ENCODE data around the gene MFNG. TPM values are rescaled to one million over a fixed set of nuclear protein-coding genes. Genes with fewer than 3 reads are reported as not detected.
A peak's percentile ranks its signal among the peaks of the same experiment; 100 is the strongest.

Gene MFNG
- total RNA-seq, 1 experiment from 2014 or later = 0.95 TPM

- peak; percentile 94 for DNase-seq (ENCODE audit: low spot score)
Observed at GRCh38 chr22:37496651-37497050, 10.5 kb upstream of the MFNG start.

DNA sequence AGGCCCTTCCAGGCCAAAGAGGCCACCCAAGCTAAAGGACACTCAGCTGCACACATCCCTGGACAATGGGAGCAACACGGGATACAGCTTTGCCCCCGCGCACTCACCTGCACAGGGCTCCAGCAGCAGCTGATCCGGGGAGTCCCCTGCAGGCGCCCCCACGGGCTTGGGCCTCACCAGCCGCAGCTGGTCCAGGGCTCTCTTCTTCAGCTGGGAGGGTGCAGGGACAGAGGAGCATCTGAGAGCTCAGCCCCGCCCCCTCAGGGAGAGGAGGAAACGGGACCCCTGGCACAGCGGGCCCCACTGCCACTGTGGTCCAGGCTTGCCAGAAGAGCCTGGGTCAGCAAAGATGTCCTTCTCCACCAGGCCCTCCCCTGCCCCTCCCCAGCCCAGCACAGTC lies 7.8 kb upstream of the MFNG start:
- DNase-seq (ENCODE audit: low spot score) = no peak

- DNase-seq (ENCODE audit: low spot score) = peak; percentile 59
Observed at GRCh38 chr22:37492428-37493344, 6.5 kb upstream of the MFNG start.

- no peak for DNase-seq (ENCODE audit: low spot score)
Observed at GRCh38 chr22:37491559-37492427, 5.6 kb upstream of the MFNG start.

- DNase-seq (ENCODE audit: low spot score) = no peak
Observed at GRCh38 chr22:37491106-37491505, 4.9 kb upstream of the MFNG start.

DNA sequence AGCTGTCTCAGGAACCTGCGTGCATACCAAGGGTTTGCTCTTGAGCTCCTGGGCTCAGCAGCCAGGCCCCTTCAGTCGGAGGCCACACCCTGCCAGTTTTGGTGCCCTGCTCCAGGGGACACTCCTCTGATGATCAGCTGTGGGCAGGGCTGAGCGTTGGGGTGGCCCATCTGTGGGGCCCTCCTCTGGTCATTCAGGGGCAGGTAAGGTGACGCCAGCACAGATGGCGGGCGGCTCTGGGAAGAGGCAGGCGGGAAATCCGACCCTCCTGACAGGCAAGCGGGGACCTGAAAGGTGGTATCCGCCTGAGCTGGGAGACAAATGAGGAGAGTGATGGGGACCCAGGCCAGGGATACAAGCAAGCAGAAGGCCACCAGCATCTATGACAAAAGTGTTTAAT lies 3.8 kb upstream of the MFNG start:
- no peak for DNase-seq (ENCODE audit: low spot score)

GRCh38 chr22:37488337-37489135 lies 2.4 kb upstream of the MFNG start:
- no peak for DNase-seq (ENCODE audit: low spot score)

DNA sequence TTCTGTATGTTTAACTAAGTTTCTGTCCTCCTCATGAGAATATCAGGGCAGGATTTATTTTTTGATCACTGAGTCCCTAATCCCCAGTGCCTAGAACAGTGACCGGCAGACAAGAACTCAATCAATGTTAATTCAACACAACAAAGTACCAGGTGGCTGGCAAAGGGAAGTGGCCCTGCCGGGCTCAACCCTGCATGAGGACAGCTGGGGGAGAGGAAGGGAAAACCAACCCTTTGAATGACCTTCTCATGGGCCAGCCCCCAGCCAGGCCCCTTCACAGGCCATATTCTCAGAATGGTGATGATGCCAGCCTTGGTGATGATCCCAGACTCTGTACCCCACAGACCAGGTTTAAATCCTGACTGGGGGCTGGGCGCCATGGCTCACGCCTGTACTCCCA lies 1.4 kb upstream of the MFNG start:
- DNase-seq (ENCODE audit: low spot score) = no peak

DNA sequence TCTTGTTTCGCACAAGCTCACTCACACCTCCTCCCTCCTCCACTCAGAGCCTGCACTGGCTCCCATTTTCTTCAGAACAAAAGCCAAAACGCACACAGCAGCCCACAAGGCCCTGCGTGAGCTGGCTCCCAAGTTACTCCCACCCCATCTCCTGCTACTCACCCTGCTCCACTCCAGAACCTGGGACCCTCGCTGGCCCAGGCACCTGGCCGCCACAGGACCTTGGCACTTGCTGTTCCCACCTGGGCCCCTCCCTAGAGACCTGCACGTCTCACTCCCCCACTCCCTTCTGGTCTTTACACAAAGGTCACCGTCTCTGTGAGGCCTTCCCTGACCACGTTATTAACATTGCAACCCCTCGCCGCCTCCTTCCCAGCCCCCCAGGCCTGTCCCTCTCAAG lies 945 bp upstream of the MFNG start:
- DNase-seq (ENCODE audit: low spot score) = no peak

GRCh38 chr22:37485395-37486223 lies 575 bp downstream of the MFNG start:
- no peak for DNase-seq (ENCODE audit: low spot score)

DNA sequence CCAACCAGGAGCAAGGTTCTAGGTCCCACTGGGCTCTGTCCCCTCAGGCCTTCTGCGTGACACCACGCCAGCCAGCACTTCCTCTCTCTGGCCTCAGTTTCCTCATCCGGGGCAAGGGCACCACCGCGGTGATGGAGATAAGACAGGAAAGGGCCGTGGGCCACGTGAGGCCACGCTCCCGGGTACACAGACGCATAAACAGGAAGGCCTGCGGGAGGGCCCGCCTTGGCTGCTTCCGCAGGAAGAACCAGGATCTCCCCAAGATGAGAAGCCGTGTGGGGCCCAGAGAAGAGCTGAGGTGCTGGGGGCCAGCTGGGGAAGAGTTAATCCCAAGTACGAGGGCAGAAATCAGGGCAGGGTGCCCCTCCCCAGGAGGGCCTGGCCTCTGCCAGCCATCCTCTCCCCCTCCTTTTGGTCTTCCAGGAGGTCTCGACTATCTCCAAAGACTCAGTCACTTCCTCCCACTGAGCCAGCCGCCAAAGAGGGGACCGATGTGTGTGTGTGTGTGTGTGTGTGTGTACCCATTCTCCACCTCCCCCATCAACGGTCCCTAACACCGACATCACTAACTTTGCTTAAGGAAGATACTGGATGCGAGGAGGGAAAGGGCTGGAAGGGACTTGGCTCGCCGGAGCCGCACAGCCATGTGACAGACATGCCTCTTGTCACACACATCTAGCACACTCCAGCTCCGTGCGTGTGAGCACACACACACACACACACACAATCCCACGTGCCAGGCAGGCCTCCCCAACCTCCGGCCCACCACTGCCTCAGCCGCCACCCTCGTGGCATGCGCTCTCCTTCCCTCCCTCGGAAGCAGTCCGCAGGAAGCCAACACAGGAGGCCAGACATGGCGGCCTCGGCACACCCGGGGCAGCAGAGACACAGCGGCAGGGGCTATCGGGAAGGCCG lies 1.4 kb downstream of the MFNG start:
- DNase-seq (ENCODE audit: low spot score) = no peak

DNA sequence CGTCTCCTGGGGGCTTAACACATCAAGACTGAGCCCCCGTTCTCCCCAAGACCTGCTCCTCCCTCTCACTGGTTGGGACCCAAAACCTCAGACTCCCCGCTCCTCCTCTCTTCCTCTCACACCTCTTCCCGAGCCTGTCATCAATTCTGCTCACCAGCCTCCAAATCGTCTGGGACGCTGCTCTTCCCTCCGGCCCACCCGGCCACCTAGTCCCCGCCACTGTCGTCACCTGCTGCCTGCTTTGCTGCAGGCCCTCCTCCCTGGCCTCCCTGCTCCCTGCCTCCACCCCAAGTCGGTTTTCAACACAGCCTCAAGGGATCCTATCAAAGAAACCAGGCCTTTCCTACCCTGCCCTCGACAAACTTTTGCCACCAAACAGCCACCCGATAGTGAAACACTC lies 3.1 kb downstream of the MFNG start:
- no peak for DNase-seq (ENCODE audit: low spot score)

DNA sequence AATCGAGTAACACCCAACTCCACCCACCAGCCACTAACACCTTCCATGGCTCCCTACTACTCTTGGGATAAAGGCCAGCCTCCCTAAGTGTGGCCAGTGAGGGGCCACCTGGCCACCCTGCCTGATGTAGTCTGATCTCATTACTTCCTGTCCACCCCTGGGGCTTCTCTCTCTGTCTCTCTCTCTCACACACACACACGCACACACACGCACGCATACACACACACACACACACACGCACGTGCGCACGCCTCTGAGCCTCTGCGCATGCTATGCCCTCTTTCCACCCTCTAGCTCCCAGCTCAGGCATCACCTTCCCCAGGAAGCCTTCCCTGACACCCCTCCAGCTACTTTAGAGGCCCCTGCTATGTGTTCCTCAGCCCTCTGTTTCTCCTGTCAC lies 3.9 kb downstream of the MFNG start:
- no peak for DNase-seq (ENCODE audit: low spot score)

DNA sequence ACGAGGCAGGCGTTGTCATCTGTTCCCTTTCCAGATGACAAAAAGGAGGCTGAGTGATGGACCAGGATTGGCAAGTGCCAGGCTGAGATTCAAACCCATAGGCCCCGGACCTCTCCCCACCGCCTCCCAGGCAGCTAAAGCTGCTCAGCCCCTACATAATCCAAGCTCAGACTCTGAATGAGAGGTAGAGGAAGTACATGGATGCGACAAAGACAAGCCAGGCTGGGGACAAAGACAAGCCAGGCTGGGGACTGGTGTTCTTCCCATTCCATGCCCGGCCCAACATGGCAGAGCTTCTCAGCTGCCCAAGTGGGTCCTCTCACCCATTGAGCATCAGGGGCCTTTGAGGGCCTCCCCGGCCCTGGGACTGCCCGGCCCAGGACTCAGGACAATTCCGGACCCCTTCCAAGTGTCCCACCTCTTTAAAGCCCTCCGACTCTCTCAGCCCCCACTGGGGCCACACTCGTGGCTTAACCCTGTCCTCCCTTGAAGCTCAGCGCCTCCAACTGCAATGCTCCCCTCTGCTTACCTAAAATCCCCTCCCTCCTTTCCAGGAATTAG lies 4.8 kb downstream of the MFNG start:
- no peak for DNase-seq (ENCODE audit: low spot score)

DNA sequence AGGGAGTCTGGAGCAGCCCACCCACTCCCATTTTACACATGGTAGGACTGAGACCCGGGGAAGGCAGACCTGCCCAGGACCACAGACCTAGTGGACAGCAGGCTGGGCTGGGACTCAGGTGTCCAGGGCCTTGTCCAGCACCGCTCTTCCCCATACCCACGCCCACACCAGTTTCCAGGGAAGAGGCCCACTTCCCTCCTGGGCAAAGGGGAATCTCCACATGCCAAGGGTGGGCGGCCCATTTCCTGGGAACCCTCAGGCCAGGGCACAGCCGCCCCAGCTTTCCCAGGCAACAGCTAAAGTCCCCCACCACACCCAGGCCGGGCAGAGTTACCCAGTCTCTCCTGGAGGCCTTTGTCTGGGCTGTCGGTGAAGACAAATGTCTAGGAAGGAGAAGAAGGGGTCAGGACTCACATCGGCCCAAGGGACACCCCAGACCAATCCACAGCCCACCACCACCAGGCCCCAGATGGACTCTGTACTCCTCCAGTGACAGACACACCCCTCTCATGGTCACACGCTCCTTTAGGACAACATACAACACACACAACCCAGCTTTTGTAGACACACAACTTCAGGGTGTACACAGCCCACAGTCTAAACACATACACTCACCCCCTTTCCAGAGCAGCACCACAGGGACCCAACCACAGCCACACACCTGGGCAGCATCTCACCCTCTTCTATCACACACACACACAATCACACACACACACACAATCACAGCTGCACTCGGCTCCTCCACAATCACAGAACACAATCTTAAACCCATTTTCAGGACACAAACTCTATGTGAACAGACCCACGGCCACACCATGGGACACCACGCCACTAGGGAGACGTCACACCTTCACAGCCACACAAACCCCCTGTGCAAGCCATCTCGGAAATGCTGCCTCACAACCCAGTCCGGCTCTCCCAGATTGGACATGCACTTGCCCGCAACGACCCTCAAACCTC lies 5.5 kb downstream of the MFNG start:
- DNase-seq (ENCODE audit: low spot score) = no peak

GRCh38 chr22:37479196-37479595 lies 7.0 kb downstream of the MFNG start:
- no peak for DNase-seq (ENCODE audit: low spot score)

DNA sequence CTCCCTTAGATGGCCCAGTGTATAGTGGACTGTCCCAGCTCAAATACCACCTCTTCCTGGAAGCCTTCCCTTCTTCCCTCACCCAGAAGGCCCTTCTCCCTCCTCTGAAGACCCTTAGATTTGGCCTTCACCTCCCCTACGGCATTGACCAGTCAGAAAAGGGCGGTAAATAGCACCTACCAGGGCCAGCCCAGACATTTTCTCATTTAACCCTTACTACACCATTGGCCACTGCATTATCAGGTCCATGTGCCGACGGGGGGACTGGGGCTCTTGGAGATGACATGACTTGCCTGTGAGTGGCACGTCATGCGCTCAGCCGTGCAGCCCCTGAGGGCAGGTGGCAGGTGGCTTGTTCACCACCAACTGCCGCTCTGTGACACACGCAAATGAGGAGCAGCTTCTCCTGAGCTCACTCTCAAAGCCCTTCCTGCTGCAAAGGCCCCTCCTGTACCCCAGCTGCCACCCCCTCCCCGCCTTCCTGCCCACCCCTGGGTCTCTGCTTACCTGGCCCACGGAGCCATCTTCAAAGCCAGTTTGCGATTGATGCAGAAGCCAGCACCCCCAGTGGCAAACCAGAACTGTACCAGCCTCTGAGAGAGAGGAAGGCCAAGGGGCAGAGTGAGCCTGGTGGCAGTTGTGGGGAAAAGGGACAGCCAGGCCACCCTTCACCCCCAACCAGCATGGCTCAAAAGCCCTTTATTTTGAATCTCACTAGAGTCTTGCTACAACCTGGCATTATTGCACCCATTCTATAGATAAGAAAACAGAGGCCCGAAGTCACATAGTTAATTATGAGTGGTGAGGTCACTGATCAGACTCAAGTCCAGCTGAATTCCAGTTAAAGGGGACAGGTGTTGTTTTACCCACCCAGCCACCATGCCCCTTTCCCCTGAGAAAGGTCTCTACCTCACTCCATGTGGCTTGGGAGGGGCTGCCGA lies 9.5 kb downstream of the MFNG start:
- no peak for DNase-seq (ENCODE audit: low spot score)

Data from A172 (cell line).